ENCODE measurements around the gene GAL3ST2.

DNA sequence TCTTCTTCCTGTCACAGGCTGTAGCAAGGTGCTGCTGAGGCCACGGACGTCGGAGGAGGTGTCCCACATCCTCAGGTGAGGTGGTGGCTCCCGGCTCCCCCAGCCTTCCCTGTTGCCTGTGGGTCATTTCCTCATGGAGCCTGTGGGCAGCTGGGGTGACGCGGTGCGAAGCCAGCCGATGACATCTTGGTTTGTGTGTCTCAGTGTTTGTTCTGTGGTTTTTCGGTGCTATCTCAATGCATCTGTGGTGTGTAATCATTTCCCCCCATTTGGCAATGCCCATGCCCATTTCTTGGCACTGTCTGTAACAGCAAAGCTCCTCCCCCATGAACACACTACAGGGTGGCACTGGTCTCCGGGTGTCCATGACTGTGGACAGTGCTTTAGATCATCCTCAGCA is 35.6 kb upstream of the GAL3ST2 start:
- TF ChIP-seq GATA2 (IDR thresholded peaks at IDR 0.05; ENCODE audit: low read depth, low read length) (no peak), GATA3 (IDR thresholded peaks at IDR 0.05; ENCODE audit: low read depth, low read length) (no peak)

All from SH-SY5Y (cell line).